AG04450 (cell line): ENCODE results near the gene GABRR2. TPM values are rescaled to one million over a fixed set of nuclear protein-coding genes. Genes with fewer than 3 reads are reported as not detected.

Experiments
- CTCF ChIA-PET: fragments of 300-600, 350-600 bp; formaldehyde crosslinking; extraction: SDS; loops from one replicate; lab custom pipeline; 2022; ENCODE audit warnings: antibody characterized with exemption, inconsistent platforms; lab: Charles Lee
- POLR2A ChIA-PET: fragments of 350-600 bp; formaldehyde crosslinking; extraction: SDS; loops from one replicate; lab custom pipeline; 2021; ENCODE audit warnings: antibody characterized with exemption, inconsistent platforms; lab: Yijun Ruan, JAX
- DNase-seq: peaks from one replicate; pipeline ENCODE4 v3.0.0-alpha.2; 2011; ENCODE audit warnings: low read depth, low spot score
- H3K27ac ChIP-seq: one replicate; pipeline ENCODE4 v1.5.1; 2012; ENCODE audit warnings: low read depth, low read length, control low read depth
- H3K27me3 ChIP-seq: one replicate; pipeline ENCODE4 v1.6.0; 2012; ENCODE audit warnings: low read length; ENCODE audit not compliant: control insufficient read depth, insufficient read depth
- H3K4me3 ChIP-seq: 2 replicates; pipeline ENCODE4 v1.5.1; 2011; ENCODE audit warnings: mild to moderate bottlenecking, low read depth, low read length, control low read depth
- H3K9me3 ChIP-seq: 2 replicates; pipeline ENCODE4 v1.5.1; 2012; ENCODE audit warnings: low read length; ENCODE audit not compliant: control insufficient read depth, insufficient read depth
- polyA plus RNA-seq: library from polyadenylated mRNA; depleted of rRNA; stranded (reverse); fragments of >200 nt; gene quantifications from 2 replicates; pipeline ENCODE4 v1.2.3, GENCODE V29; 2011
- TF ChIP-seq, protein P1 (sequence below): IDR thresholded peaks from 2 replicates; pipeline ENCODE4 v1.5.1; 2011; ENCODE audit warnings: low read depth, low read length, control low read depth, inconsistent platforms

The GABRR2 gene
- polyA plus RNA-seq, 1 experiment: 0.12 TPM

DNA sequence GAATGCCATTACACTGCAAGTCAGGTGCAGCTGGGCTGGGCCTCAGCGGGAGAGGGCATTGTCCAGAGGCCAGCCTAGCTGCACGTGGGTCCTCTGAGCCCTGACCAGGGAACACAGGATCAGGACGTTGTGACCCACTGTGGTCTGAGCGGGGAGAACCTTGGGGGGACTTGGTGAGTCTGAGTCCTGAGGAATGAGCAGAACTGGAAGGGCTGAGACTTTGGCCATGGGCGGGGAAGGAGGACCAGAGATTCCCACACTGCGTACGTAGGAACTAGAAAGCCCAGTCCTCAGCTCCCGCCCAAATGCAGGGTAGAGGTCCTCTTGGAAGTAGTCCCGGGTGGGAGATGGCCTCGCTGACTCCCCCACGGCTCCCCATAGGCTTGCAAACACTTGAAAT is 42.5 kb downstream of the GABRR2 start:
- no peak for DNase-seq
- TF ChIP-seq, protein P1, sequence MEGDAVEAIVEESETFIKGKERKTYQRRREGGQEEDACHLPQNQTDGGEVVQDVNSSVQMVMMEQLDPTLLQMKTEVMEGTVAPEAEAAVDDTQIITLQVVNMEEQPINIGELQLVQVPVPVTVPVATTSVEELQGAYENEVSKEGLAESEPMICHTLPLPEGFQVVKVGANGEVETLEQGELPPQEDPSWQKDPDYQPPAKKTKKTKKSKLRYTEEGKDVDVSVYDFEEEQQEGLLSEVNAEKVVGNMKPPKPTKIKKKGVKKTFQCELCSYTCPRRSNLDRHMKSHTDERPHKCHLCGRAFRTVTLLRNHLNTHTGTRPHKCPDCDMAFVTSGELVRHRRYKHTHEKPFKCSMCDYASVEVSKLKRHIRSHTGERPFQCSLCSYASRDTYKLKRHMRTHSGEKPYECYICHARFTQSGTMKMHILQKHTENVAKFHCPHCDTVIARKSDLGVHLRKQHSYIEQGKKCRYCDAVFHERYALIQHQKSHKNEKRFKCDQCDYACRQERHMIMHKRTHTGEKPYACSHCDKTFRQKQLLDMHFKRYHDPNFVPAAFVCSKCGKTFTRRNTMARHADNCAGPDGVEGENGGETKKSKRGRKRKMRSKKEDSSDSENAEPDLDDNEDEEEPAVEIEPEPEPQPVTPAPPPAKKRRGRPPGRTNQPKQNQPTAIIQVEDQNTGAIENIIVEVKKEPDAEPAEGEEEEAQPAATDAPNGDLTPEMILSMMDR: no peak
- no peaks in the 10 kb centered on the region for H3K9me3 ChIP-seq
- H3K27ac ChIP-seq: no peak overlapping the region
- peaks cover 4% of the 10 kb centered on the region for H3K27me3 ChIP-seq
- POLR2A ChIA-PET: no interaction called here
- no peak overlapping the region for H3K4me3 ChIP-seq
- CTCF ChIA-PET: no interaction called here

DNA sequence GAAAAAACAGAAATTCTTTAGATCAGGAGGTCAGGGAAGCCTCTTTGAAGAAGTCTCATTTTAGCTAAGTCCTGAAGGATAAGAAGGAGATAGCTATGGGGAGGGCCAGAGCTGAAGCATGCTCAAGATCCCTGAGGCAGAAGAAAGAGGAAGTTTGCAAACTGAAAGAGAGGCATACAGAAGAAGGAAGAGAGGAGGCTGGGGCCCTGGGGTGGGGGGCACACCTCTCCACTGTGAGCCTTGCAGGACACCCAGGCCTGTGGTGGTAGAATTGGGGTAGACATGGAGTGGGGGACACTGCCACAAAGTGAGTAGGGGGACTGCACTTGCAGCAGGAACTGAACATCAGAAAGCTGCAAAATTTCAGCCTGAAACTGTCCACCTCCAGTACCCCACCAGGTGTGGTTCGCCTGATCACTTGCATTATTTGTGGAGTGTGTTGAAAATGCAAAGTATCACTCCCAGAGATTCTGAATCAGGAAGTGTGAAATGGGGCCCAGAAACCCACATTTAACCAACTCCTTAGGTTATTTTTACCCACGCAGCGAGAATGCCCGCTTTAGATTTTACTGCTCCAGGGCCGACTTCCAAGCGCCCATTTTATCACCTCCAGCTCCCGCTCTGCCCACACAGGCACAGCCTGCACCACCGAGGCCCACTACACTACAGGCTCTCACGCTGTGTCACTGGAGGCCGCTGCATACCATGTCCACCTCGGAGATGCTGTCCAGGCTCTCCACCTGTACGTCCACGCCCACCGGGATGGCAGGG is 44.0 kb downstream of the GABRR2 start:
- CTCF ChIA-PET: interaction anchor here (0.8 kb wide), 1 partner anchor 289 kb away, joined by 3 read pairs; no protein-coding TSS in a partner anchor
- no peak for DNase-seq
- TF ChIP-seq, protein P1: no peak
- Histone ChIP-seq H3K4me3 (no peak overlapping the region), H3K9me3 (no peaks in the 10 kb centered on the region), H3K27ac (no peak overlapping the region), H3K27me3 (peaks cover 6% of the 10 kb centered on the region)
- POLR2A ChIA-PET: no interaction called here

- Histone ChIP-seq H3K9me3 (no peaks in the 10 kb centered on the region), H3K27me3 (peaks cover 14% of the 10 kb centered on the region), H3K4me3 (no peak overlapping the region), H3K27ac (no peak overlapping the region)
- DNase-seq: no peak
- TF ChIP-seq, protein P1: no peak
- POLR2A ChIA-PET: no interaction called here
- CTCF ChIA-PET: interaction anchor here (0.6 kb wide), 1 partner anchor 147 kb away, joined by 4 read pairs; no protein-coding TSS in a partner anchor
Observed at GRCh38 chr6:89269981-89270380, 45.1 kb downstream of the GABRR2 start.

- TF ChIP-seq, protein P1: no peak
- Histone ChIP-seq H3K4me3 (no peak overlapping the region), H3K27ac (no peak overlapping the region), H3K9me3 (no peaks in the 10 kb centered on the region), H3K27me3 (peaks cover 14% of the 10 kb centered on the region)
- ChIA-PET CTCF (no interaction called here), POLR2A (no interaction called here)
- DNase-seq: no peak
Observed at GRCh38 chr6:89269252-89269651, 45.8 kb downstream of the GABRR2 start.

- H3K27me3 ChIP-seq: peaks cover 14% of the 10 kb centered on the region
- no peak overlapping the region for H3K4me3 ChIP-seq
- ChIA-PET POLR2A (no interaction called here), CTCF (interaction anchor here (0.5 kb wide), 1 partner anchor 35 kb away, joined by 7 read pairs; no protein-coding TSS in a partner anchor)
- no peak for DNase-seq
- no peak overlapping the region for H3K27ac ChIP-seq
- no peaks in the 10 kb centered on the region for H3K9me3 ChIP-seq
- TF ChIP-seq, protein P1: no peak
Observed at GRCh38 chr6:89268776-89269175, 46.3 kb downstream of the GABRR2 start.
